OCI-M2 (cell line): Measurements from ENCODE around the gene OMA1.

Experiments
- DNase-seq: peaks from one replicate; lab custom pipeline; 2025; ENCODE audit not compliant: unreplicated experiment; lab: John Stamatoyannopoulos, UW

OMA1 gene

GRCh38 chr1:58432851-58433668 lies 113.5 kb downstream of the OMA1 start:
- no peak for DNase-seq

- DNase-seq = no peak
Observed at GRCh38 chr1:58431901-58432620, 114.5 kb downstream of the OMA1 start.
